HG02938 (cell line): Measurements from ENCODE around the gene EIF1AD.
"Not testable (repeated sequence)": the region's sequence is repeated elsewhere in the genome, so short reads cannot be mapped to it uniquely, and the experiment has no call there.

Source experiments
- ATAC-seq: cut with Tn5 transposase; IDR thresholded peaks from one replicate; pipeline ENCODE4 v1.9.1; 2021; ENCODE audit warnings: mild to moderate bottlenecking, moderate library complexity; ENCODE audit not compliant: unreplicated experiment

The EIF1AD gene

DNA sequence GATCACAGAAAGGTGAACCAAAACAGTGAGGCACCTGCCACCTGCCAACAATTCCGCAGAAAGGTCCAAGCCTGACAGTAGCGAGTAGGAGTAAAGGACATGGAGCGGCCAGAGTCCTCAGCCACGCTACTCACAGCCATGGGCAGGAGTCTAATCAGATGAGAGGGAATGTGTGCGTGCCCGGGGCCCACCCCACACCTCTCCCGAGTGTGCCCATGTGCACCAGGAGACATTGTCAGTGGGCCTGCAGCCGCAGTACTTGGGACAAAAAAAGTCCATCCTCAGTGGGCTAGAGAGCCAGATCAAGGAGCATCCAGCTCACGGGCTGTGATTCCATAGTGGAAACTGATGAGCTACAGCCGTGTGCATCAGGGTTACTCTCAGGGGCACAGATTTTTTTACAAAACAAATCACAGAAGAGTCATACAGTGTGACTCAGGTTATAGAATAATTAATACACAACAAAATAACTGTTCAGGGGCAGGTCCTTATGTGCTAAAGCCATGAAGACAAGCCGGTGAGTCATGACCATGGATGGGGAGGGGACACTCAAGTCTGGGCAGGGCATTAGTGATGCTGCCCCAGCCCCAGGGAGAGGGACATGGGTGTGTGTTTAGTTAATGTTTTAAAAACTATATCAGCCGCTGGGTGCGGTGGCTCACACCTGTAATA lies 28.4 kb downstream of the EIF1AD start:
- ATAC-seq: no peak

DNA sequence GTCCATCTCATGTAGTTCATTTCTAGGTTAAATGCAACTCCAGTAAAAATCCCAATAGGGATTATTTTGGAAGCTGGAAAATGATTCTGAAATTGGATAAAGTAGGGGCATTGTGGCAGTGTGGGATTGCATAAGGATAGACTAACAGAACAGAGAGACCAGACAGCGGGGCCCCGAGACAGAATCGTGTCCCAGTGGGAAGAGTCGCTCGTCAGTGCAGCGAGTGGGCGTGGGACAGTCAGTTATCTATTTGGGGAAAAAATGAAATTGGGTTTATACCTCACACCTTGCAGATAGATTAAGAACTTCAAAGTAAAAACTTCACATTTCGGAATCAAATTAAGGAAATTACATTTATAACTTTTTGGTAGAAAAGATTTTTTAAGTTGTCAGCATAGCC lies 29.8 kb downstream of the EIF1AD start:
- no peak for ATAC-seq

DNA sequence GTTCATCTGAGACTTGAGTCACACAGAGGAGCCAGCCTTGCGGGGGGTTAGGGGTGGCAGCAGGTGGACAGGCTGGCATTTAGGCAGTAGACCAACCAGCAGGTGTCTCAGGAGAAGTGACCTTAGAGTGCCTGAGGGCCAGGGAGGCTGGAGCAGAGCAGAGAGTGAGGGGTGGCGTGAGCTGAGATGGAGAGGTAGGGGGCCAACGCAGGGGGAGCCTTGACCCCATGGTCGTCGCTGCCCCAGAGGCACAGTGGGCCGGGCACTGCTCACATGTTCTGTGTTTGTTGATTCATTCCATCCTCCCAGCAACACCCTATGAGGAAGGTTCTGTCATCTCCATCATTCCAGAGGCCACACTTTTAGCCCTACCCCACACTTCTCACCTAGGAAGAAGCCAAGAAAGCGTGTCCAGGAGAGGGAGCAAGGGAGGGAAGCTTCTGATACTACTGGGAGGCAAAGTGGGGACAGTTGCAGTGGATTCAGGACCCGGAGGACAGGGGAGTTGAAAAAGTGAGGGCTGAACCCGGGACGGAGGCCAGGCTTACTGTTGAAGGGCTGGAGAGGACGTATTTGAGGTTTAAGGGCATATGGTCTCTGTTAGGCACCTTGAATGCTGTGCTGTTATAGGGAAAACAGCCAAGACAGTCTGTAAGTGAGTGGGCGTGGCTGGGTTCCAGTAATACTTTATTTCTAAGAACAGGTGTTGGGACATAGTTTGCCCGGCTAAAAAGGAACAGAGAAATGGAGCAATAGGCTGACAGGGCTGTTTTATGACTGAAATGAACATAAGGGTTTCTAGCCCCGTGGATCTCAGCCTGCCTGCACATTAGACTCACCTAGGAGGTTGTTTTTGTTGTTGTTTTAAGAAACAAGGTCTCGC lies 33.1 kb downstream of the EIF1AD start:
- ATAC-seq: no peak

DNA sequence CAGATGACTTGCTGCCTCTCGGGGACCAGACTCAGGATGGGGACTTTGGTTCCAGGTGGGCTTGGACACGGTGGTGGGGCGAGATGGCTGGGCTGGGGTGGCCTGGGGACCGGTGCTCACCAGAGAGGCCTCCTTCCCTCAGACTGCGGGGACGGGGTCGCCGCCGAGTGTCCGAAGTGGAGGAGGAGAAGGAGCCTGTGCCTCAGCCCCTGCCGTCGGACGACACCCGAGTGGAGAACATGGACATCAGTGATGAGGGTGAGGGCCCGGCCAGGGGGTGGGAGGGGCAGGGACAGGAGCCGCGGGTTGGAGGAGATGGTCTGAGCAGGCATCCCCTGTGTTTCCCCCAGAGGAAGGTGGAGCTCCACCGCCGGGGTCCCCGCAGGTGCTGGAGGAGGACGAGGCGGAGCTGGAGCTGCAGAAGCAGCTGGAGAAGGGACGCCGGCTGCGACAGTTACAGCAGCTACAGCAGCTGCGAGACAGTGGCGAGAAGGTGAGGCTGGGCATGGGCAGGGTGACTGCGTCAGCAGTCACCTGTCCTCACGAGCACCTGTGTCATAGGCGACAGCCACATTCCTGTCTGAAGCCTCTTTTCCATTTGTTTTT lies 34.5 kb downstream of the EIF1AD start:
- no peak for ATAC-seq

- no peak for ATAC-seq
Observed at GRCh38 chr11:65965986-65966762, 35.8 kb downstream of the EIF1AD start.

- no peak for ATAC-seq
Observed at GRCh38 chr11:65964906-65965305, 37.1 kb downstream of the EIF1AD start.

DNA sequence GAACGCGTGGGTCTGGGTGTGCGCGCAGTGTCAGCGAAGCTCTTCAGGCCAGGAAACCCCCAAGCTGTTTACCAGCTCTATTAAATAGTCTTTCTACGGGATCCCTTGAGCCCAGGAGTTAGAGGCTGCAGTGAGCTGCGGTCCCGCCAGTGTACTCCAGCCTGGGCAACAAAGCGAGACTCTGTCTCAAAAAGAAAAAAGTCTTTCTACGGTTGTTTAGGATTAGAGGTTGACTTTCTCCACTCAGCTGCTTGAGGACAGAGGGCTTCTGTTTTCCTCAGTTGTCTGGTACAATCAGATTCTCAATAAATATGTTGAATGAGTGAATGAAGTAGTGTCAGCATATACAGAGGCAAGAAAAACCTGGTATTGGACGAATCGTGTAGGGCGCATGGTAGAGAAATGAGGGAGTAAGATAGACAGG lies 39.8 kb downstream of the EIF1AD start:
- ATAC-seq: no peak

DNA sequence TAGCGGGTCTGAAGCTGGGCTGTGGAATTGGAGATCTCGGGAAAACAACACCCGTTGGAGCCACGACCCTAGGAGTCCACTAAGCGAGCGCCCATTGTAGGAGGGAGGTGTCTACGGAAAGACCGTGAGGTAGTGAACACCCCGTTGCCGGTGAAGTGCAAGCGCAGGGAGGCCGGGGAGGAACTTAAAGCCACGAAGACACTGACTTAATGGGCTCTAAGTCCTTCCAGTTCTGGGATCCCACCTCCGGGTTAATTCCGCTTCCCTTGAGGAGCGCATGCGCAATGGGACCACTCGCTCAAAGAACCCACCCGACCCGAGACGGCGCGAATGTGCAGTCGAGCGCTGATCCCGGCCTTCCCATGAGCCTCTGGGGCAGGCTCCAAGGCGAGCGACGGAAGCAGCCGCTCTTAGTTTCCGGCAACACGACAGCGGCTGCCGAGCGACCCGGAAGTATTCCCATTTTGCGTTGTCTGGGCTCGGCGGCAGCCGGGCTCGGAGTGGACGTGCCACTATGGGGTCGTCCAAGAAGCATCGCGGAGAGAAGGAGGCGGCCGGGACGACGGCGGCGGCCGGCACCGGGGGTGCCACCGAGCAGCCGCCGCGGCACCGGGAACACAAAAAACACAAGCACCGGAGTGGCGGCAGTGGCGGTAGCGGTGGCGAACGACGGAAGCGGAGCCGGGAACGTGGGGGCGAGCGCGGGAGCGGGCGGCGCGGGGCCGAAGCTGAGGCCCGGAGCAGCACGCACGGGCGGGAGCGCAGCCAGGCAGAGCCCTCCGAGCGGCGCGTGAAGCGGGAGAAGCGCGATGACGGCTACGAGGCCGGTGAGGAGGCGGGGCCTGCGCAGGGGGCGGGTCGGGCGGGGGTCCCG lies 40.5 kb downstream of the EIF1AD start, which contains the start of gene SART1:
SART1 (plus strand) TSS at position 468 of the 874 bp plus-strand sequence; CDS start at position 515, 47 bp downstream.
- peak; percentile 81 for ATAC-seq

DNA sequence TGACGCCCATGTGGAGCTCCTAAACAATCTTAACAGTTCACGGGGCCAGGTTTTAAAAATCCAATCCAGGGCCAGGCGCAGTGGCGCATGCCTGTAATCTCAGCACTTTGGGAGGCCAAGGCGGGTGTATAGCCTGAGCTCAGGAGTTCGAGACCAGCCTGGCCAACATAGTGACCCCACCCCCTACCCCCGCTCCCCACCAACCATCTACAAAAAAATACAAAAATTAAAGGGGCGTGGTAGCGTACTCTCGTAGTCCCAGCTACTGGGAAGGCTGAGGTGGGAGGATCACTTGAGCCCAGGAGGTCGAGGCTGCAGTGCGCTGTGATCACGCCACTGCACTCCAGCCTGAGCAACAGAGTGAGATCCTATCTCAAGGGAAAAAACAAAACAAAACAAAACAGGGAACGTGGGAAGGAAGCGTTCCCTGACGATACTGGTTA lies 41.1 kb downstream of the EIF1AD start:
- no peak for ATAC-seq

GRCh38 chr11:65958774-65959420 lies 43.1 kb downstream of the EIF1AD start:
- ATAC-seq: no peak

DNA sequence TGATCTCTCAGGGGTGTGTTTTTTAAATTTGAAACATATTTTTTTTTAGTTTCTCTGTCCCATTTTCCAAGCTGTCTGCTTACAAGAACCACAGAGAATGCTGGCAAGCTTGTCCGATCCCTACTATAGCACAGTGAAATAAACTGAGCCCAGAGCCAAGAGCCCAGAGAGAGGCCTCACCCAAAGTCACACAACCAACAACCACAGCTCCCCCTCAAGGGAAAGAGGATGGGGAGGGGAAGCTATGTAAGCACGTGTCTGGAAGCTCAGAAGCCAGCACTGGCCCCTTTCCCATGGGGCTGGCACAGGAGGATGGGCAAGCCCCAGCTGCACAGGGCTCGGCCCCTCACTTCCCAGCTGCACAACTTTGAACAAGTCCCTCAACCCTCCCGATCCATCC lies 43.7 kb downstream of the EIF1AD start:
- ATAC-seq: no peak

DNA sequence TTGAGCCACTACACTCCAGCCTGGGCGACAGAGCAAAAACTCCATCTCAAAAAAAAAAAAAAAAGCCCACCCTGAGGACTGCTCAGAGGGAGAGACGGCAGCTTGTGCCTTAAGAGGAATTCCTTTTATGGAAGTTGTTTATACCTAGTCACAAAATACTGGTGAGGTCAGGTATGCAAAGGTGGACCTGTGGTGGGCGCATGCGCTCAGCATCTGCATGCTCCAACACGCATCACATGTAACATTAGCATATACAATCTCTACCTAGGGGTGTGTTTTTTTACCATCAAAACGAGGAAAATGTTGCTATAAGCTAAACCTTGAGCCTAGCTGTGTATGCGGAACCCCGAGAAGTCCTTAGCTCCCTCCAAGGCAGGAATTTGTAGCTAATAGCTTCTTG lies 47.2 kb downstream of the EIF1AD start:
- no peak for ATAC-seq

DNA sequence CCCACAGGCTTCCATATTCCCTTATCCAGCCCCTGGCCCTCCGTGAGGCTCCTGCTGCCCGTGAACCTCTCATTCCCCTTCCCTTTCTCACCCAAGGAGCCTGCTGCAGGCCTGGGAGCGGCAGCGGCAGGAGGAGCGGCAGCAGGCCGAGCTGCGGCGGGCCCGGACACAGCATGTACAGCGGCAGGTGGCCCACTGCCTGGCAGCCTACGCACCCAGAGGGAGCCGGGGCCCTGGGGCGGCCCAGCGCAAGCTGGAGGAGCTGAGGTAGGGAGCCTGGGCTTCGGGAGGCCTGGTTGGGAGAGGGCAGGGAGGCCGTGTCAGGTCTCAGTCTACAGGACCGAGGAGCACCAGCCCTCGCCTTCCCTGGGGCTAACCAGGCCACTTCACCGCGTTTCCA lies 48.5 kb downstream of the EIF1AD start:
- ATAC-seq: no peak

- no peak for ATAC-seq
Observed at GRCh38 chr11:65952052-65952521, 49.9 kb downstream of the EIF1AD start.

DNA sequence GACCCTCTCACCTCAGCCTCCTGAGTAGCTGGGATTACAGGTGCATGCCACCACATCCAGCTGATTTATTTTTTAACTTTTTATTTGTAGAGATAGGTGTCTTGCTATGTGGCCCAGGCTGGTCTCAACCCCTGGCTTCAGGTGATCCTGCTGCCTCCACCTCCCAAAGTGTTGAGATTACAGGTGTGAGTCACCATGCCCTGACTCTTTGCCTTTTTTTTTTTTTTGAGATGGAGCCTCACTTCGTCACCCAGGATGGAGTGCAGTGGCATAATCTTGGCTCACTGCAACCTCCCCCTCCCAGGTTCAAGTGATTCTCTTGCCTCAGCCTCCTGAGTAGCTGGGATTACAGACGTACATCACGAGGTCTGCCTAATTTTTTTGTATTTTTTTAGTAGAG lies 50.3 kb downstream of the EIF1AD start:
- not testable (repeated sequence) for ATAC-seq

GRCh38 chr11:65950711-65951110 lies 51.2 kb downstream of the EIF1AD start:
- ATAC-seq: not testable (repeated sequence)

GRCh38 chr11:65947603-65948125 lies 54.3 kb downstream of the EIF1AD start:
- no peak for ATAC-seq

DNA sequence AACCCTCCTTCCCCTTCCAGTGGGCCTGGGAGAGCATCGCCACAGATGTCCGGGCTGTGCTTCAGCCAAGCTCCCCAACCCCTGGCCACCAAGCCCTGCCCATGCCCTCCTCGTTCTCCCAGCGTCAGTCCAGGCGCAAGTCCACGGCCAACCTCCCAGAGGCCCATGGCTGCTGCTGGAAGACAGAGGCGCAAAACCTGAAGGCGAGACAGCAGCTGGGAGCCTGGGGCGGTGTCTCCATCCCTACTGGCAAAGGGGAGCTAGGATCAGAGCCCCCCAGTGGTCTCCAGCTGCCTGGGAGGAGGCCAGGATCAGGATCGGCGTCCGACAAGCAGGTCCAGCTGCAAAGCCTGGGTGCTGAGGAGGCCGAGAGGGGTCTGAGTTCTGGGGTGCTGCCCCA lies 54.8 kb downstream of the EIF1AD start:
- ATAC-seq: no peak

GRCh38 chr11:65946655-65947054 lies 55.3 kb downstream of the EIF1AD start:
- ATAC-seq: no peak
